HG03558 (cell line): Measurements from ENCODE around the gene RGS10.
"Not testable (repeated sequence)": the region's sequence is repeated elsewhere in the genome, so short reads cannot be mapped to it uniquely, and the experiment has no call there.

Source experiments
- ATAC-seq: cut with Tn5 transposase; IDR thresholded peaks from one replicate; pipeline ENCODE4 v1.9.1; 2021; ENCODE audit warnings: moderate number of reproducible peaks; ENCODE audit not compliant: unreplicated experiment; ENCODE audit errors: extremely low read depth

Gene RGS10

GRCh38 chr10:119474606-119475005, 67.9 kb downstream of the RGS10 start:
- no peak for ATAC-seq

GRCh38 chr10:119473771-119474170, 68.7 kb downstream of the RGS10 start:
- ATAC-seq, result no peak

- ATAC-seq, result no peak
Observed at GRCh38 chr10:119470920-119471702, 71.4 kb downstream of the RGS10 start.

- no peak for ATAC-seq
Observed at GRCh38 chr10:119469846-119470245, 72.7 kb downstream of the RGS10 start.

GRCh38 chr10:119469325-119469707, 73.2 kb downstream of the RGS10 start:
- no peak for ATAC-seq

- no peak for ATAC-seq
Observed at GRCh38 chr10:119468542-119469324, 73.8 kb downstream of the RGS10 start.

- no peak for ATAC-seq
Observed at GRCh38 chr10:119466655-119467054, 75.9 kb downstream of the RGS10 start.

GRCh38 chr10:119466076-119466475, 76.4 kb downstream of the RGS10 start:
- no peak for ATAC-seq

GRCh38 chr10:119465085-119465484, 77.4 kb downstream of the RGS10 start:
- ATAC-seq, result no peak

- not testable (repeated sequence) for ATAC-seq
Observed at GRCh38 chr10:119463195-119463594, 79.3 kb downstream of the RGS10 start.

GRCh38 chr10:119462773-119463172, 79.7 kb downstream of the RGS10 start:
- ATAC-seq, result no peak

GRCh38 chr10:119461923-119462322, 80.6 kb downstream of the RGS10 start:
- ATAC-seq, result no peak

- peak; percentile 61 for ATAC-seq
Observed at GRCh38 chr10:119461380-119461779, 81.1 kb downstream of the RGS10 start.

GRCh38 chr10:119460369-119461195, 81.9 kb downstream of the RGS10 start:
- no peak for ATAC-seq

GRCh38 chr10:119459681-119460340, 82.7 kb downstream of the RGS10 start:
- ATAC-seq, result no peak

- no peak for ATAC-seq
Observed at GRCh38 chr10:119457966-119458766, 84.4 kb downstream of the RGS10 start.

- ATAC-seq, result no peak
Observed at GRCh38 chr10:119456435-119456810, 86.1 kb downstream of the RGS10 start.

- no peak for ATAC-seq
Observed at GRCh38 chr10:119455609-119456434, 86.7 kb downstream of the RGS10 start.

- no peak for ATAC-seq
Observed at GRCh38 chr10:119454990-119455389, 87.5 kb downstream of the RGS10 start.
